Ovary (tissue), 3 donors: ENCODE measurements around the gene ZNF560.

Experiments used
- CTCF ChIP-seq, 3 donors: fragments of 450-650 bp in 2 of 3; fragments of 200-600 bp in 1 of 3; IDR thresholded peaks; one replicate each; pipeline versions ENCODE4 v1.5.1 to v1.8.0; 2016 to 2022; ENCODE audit warnings: antibody characterized with exemption in 3 of 3, mild to moderate bottlenecking in 1 of 3
- EP300 ChIP-seq: sonication (generic); formaldehyde crosslinking; IDR thresholded peaks from one replicate; pipeline ENCODE4 v1.6.1; 2017; ENCODE audit warnings: antibody characterized with exemption
- donor health status: DM: no; HTN: no; CAD: no.

- TF ChIP-seq EP300 (no peak), CTCF (IDR thresholded peaks at IDR 0.05) (no peak)
These were observed 36.5 kb downstream of the ZNF560 start for GRCh38 chr19:9461938-9462337.
